Measurements from ENCODE around the gene ABCE1.

Gene ABCE1

DNA sequence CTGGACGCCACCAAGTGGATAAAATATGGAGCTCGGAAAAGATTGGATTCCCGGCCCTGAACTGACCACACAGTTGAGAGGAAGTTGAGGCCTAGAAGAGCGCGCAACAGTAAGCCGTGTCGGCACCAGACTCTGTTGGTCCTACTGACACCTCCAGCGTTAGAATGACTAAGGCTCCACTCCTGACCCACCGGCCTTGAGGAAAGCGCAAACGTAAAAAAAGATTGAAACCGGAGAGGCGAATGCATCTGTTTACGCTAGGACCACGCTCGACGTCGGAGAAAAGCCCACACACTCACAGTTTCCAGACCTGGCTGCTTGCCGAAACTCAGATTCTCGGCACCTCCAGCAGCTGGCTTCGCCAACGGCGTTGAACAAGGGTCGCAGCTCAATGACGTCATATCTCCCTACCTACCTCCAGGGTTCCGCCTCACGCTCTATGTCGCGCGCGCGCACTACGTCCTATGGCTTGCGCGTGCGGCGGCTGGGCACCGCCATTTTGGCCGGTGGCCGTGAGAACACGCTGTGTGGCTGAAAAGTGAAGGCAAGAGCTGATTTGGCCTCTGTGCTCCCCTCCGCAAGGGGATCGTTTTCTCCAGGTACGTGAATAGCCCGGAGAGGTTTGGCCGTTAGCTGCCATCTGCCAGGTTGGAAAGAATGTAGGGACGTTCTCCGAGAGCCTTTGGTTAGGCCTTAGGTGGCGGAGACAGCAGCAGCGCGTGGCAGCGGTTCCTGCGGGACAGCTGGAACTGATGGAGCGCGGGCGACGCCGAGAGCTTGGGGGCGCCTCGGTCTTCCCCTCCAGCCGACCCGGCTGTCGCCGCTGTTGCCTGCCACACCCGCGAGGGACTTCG, at the start of gene ABCE1, which contains the start of gene ANAPC10:
ABCE1 (plus strand) TSS at position 491 of the 854 bp plus-strand sequence. CDS start 6,102 bp downstream, outside the sequence.
ANAPC10 (minus strand) TSS at position 376 of the 854 bp plus-strand sequence. CDS start 2,097 bp downstream, outside the sequence.
- peak; percentile 97 for DNase-seq

GRCh38 chr4:145048817-145049216, 49.3 kb upstream of the ABCE1 start:
- DNase-seq, result no peak

DNA sequence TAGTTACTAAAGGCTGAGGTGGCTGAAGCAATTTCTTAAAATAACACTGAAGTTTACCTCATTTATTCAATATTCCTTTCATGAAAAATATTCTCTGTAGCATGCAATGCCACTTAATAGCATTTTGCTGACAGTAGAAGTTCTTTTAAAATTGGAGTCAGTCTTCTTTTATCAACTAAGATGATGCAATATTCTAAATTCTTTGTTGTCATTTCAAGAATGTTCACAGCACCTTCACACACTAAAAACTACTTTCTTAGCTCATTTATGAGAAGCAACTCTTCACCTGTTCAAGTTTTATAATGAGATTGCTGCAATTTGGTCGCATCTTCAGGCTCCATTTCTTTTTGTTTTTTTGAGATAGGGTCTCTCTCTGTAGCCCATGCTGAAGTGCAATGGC, 48.9 kb upstream of the ABCE1 start:
- no peak for DNase-seq

GRCh38 chr4:145055533-145056257, 42.4 kb upstream of the ABCE1 start:
- no peak for DNase-seq

DNA sequence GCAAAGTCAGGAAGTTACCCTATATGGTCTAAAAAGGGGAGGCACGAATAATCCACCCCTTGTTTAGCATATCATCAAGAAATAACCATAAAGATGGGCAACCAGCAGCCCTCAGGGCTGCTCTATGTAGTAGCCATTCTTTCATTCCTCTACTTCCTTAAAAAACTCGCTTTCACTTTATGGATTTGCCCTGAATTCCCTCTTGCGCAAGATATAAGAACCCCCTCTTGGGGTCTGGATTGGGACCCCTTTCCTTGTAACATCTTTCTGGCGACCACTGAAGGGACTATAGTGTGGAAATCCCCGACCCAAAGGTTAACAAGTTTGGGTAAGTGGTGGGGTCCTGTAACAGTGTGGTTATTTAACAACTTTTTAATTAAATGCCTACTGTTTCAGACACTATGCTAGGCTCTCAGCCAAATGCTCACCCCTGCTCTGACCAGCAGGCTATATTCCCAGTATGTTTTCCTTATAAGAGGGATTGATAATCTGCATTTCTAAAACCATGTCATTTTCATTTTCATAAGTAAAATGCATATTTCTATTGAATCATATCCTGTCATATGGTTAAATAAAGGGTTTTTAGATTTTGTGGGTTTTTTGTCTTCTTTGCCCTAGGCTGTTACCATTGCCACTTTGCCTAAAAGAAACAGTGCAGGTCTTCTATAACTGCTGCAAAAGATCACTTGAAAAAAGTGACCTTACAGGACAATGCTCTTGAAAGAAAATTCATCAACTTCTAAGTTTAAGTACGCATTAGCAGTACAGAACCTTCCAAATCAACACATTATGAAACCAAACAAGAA, 41.6 kb upstream of the ABCE1 start:
- no peak for DNase-seq

- no peak for DNase-seq
Measured at GRCh38 chr4:145058256-145058655, 39.9 kb upstream of the ABCE1 start.

GRCh38 chr4:145061318-145061920, 36.7 kb upstream of the ABCE1 start:
- no peak for DNase-seq

DNA sequence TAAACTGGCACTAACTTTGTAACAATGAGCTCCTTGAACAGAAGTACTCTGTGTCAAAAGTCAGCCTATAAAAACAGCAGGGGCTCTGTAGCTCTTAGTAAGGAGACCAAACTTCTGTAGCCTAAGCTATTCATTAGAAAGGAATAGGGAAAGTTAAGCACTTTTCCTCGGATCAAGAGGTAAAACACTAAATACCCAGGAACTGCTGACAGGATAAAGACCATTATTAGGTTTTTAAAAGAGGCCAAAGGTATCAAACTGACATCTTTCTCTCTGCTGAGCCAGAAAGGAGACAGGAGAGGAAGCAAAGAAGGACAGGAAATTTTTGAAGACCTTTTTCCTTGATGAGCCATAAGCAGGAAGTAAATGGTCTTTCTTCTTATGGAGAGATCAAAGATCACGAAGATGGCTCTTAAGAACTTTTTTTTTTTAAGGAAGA, 32.0 kb upstream of the ABCE1 start:
- DNase-seq, result no peak

DNA sequence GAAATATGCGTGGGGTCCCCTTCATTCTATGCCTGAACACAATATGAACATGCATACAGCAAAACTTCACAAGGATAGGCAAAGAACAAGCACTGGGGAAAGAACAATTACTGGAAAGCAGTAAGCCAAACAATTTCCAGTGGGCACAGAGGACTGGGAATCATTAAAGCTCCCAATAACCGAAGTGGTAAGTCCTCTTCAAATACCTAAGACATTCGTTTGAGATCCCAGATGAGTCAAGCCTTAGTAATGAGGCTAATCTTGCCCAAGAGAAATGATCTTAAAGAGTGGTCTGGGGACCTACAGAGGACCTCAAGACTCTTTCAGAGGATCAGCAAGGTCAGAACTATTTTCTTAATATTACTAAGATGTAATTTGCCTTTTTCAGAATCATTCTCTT, 28.8 kb upstream of the ABCE1 start:
- no peak for DNase-seq

GRCh38 chr4:145071560-145071959, 26.6 kb upstream of the ABCE1 start:
- no peak for DNase-seq

GRCh38 chr4:145075742-145076468, 22.2 kb upstream of the ABCE1 start:
- no peak for DNase-seq

DNA sequence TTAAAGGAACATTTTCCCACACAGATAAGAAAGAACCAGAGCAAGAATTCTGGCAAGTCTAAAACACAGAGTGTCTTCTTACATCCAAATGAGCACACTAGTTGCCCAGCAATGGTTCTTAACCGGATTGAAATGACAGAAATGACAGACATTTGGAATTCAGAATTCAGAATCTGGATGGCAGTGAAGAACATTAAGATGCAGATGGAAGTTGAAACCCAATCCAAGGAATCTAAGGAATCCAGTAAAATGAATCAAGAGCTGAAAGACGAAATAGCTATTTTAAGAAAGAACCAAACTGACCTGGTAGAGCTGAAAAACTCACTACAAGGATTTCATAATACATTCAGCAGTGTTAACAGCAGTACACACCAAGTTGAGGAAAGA, 21.6 kb upstream of the ABCE1 start:
- DNase-seq, result no peak

DNA sequence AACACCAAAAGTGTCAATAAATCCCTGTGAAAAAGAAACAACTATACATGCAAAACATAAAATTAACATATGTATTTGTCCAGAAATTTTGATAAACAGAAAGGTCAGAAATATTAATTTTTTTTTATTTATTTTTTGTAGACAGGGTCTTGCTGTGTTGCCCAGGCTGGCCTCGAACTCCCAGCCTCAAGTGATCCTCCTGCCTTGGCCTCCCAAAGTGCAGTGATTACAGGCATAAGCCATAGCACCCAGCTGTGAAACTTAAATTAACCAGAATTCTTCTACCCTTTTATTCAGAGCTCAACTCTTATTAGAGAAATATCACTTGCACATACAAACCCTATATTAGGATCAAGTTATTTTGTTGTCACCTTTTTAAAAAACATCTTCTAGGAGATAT, 16.4 kb upstream of the ABCE1 start:
- DNase-seq, result no peak

DNA sequence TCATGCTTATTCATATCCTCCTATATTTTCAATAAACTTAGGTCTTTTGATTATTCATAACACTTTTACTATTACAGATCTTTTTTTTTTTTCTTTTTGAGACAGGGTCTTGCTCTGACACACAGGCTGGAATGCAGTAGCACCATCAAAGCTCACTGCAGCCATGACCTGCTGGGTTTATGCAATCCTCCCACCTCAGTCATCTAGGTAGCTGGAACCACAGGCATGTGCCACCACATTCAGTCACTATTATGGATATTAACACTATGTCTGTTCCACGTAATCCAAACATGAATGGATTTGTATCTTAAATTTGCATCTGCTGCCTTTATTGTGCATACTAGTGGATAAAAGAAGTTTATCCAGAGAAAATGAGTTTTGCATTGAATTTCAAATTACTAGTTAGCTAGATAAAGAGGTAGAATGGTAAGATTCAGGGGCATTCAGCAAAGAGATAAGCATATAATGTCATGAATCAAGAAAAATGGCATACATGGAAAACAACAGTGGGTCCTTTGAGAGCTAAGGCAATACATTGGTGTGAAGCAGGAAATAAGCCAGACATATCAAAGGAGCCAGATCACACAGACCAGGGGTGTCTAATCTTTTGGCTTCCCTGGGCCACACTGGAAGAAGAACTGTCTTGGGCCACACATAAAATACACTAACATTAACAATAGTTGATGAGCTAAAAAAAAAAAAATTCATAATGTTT, 14.1 kb upstream of the ABCE1 start:
- DNase-seq, result no peak

- DNase-seq, result no peak
Measured at GRCh38 chr4:145090380-145090779, 7.7 kb upstream of the ABCE1 start.

- DNase-seq, result no peak
Measured at GRCh38 chr4:145093638-145094037, 4.5 kb upstream of the ABCE1 start.

- no peak for DNase-seq
Measured at GRCh38 chr4:145097331-145097820, 735 bp upstream of the ABCE1 start.

- peak; percentile 57 for DNase-seq
Measured at GRCh38 chr4:145098675-145099037, 545 bp downstream of the ABCE1 start.

DNA sequence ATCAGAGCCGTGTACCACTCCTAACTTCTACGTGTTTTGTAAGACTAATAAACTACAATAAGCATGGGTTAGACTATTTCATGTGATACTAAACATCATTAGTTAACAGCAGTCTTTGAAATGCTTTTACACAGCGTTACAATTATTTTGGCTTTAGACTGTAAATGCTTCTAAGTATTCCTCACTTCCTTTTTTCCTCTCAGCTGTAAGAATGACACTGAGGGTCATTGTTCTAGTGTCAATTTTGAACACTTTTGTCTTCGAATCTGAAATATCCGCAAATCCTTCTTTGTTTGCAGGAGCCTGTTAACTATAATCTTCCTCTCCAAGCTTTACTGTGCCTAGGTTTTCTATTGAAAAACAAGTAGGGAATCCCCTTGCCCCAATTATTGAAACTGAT, 1.5 kb downstream of the ABCE1 start:
- no peak for DNase-seq

- DNase-seq, result no peak
Measured at GRCh38 chr4:145101091-145101490, 3.0 kb downstream of the ABCE1 start.

- no peak for DNase-seq
Measured at GRCh38 chr4:145102619-145103018, 4.5 kb downstream of the ABCE1 start.

All from femur (tissue), 1 donor.